Thyroid gland (tissue), 4 donors: ENCODE measurements around the gene AOC1. TPM values are rescaled to one million over a fixed set of nuclear protein-coding genes. Genes with fewer than 3 reads are reported as not detected.

Source experiments
- DNase-seq, 2 donors: peaks; one replicate each; pipeline ENCODE4 v3.0.0-alpha.2; 2019
- H3K27ac ChIP-seq, 3 donors: fragments of 200-600 bp; sonication (generic); 1 replicate in 2 of 3; 2 replicates in 1 of 3; pipeline ENCODE4 v1.5.1; 2016 to 2019; ENCODE audit warnings: mild to moderate bottlenecking in 1 of 3, moderate library complexity in 1 of 3
- H3K27me3 ChIP-seq: fragments of 200-600 bp; sonication (generic); one replicate; pipeline ENCODE4 v1.5.1; 2019
- H3K36me3 ChIP-seq, 2 donors: fragments of 200-600 bp; sonication (generic); one replicate each; pipeline ENCODE4 v1.5.1; 2016 to 2019
- H3K4me1 ChIP-seq, 2 donors: fragments of 200-600 bp; sonication (generic); one replicate each; pipeline ENCODE4 v1.5.1; 2017 to 2019
- H3K4me3 ChIP-seq, 3 donors: fragments of 200-600 bp; sonication (generic); replicated peaks in 1 of 3; 1 replicate in 2 of 3; 2 replicates in 1 of 3; pipeline ENCODE4 v1.5.1; 2016; ENCODE audit warnings: mild to moderate bottlenecking in 1 of 3
- H3K9me3 ChIP-seq: fragments of 200-600 bp; sonication (generic); one replicate; pipeline ENCODE4 v1.5.1; 2017
- CTCF ChIP-seq, 6 experiments: fragments of 200-600 bp in 3 of 6; fragments of 450-650 bp in 3 of 6; sonication (generic) in 3 of 6; IDR thresholded peaks; one replicate each; pipeline ENCODE4 v1.5.1; 2016 to 2019; ENCODE audit warnings: antibody characterized with exemption in 6 of 6, mild to moderate bottlenecking in 2 of 6, inconsistent platforms in 1 of 6, moderate library complexity in 1 of 6
- POLR2A ChIP-seq, 2 donors: fragments of 450-650 bp; IDR thresholded peaks; one replicate each; pipeline ENCODE4 v1.6.1; 2017; ENCODE audit warnings: antibody characterized with exemption in 2 of 2, mild to moderate bottlenecking in 2 of 2, moderate library complexity in 1 of 2
- WGBS, 2 donors: methylation state at CpG; one replicate each; pipeline ENCODE4 v1.1.5; 2017; 5-methylcytosine and 5-hydroxymethylcytosine counted together
- intact Hi-C: fragments of 100-400 bp; cut with DNase I; formaldehyde crosslinking; loops from one replicate; pipeline ENCODE4 v1.15.1; 2023
- total RNA-seq, 4 donors: library from RNA; depleted of rRNA; stranded (reverse); fragments of >200 nt; gene quantifications; one replicate each; pipeline ENCODE4 v1.2.3, GENCODE V29; 2016

Gene AOC1
- total RNA-seq, 4 donors from 2014 or later = 0.22 to 0.71 TPM; not detected in 2

DNA sequence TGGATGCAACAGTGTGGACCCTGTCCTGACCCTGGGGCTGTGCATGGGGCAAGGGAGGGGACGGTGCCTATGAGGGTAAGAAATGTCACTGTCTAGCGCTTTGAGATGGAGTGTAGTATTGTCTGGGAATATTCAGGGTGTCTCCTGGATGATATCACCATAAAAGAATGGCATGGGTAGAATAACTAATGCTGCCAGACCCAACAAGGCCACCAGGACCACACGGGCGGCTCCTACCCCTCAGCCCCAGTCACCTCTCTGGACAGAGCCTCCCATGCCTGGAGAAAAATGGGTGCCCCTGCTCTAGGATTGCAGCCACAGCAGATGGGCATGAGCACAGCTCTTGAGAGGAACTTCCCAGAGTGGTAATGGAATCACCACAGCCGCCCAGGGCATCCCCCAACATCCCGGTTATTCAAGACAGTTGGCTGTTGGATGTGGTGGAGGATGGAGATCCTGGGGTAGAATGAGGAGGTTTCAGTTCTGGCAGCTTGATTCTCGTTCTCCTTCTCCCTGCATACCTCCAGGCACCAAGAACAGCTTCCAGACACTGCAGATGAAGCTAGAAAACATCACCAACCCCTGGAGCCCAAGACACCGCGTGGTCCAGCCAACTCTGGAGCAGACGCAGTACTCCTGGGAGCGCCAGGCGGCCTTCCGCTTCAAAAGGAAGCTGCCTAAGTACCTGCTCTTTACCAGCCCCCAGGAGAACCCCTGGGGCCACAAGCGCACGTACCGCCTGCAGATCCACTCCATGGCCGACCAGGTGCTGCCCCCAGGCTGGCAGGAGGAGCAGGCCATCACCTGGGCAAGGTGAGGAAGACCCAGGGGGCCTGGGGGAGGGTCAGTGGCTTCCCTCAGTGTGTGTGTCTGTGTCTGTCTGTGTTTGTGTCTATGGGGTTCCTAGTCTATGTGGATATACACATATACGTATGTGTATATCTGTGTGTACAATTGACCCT lies 6.2 kb downstream of the AOC1 start:
- intact Hi-C loops = no loop called here
- WGBS, 2 donors = 91 to 92% methylated on average over 7 to 15 of the region's 18 CpGs
- Histone ChIP-seq H3K4me3 (no peak overlapping the region), H3K36me3 (no peaks in the 10 kb centered on the region), H3K27ac (no peak overlapping the region), H3K9me3 (no peaks in the 10 kb centered on the region), H3K4me1 (no peaks in the 10 kb centered on the region), H3K27me3 (no peaks in the 10 kb centered on the region)
- no peak for DNase-seq
- no peak for TF ChIP-seq CTCF (IDR thresholded peaks at IDR 0.05)
- TF ChIP-seq POLR2A (IDR thresholded peaks at IDR 0.05) = no peak

DNA sequence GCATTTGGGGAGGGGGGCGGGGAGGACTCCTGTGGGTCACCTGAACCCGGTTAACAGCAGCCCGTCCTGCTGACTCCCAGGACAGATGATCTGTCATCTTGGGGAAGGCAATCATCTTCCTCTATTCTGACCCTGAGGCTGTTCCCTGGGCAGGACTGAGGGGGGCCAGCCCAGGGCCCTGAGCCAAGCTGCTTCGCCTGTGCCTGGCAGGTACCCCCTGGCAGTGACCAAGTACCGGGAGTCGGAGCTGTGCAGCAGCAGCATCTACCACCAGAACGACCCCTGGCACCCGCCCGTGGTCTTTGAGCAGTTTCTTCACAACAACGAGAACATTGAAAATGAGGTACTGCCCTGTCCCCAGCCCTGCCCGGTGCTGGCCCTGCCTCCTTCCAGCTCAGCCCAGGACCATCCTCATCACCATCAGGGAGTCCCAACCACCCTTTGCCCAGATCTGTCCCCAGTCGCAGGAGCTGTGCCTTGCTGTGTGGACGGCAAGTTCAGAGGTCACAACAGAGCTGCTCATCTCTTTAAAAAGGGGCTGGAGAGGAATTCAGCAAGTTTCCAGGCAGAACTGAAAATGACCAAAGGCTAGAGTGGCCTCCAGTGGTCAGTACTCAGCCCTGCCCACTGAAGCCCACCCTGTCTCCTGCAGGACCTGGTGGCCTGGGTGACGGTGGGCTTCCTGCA lies 8.1 kb downstream of the AOC1 start:
- 70 to 84% methylated on average over 6 to 12 of the region's 14 CpGs for WGBS, 2 donors
- Histone ChIP-seq H3K27ac (no peak overlapping the region), H3K36me3 (no peaks in the 10 kb centered on the region), H3K27me3 (no peaks in the 10 kb centered on the region), H3K4me1 (no peaks in the 10 kb centered on the region), H3K4me3 (no peak overlapping the region), H3K9me3 (no peaks in the 10 kb centered on the region)
- no peak for DNase-seq
- intact Hi-C loops = no loop called here
- no peak for TF ChIP-seq CTCF (IDR thresholded peaks at IDR 0.05)
- TF ChIP-seq POLR2A (IDR thresholded peaks at IDR 0.05) = no peak

GRCh38 chr7:150860978-150861295 lies 8.6 kb downstream of the AOC1 start:
- Histone ChIP-seq H3K4me3 (no peak overlapping the region), H3K27me3 (no peaks in the 10 kb centered on the region), H3K27ac (no peak overlapping the region), H3K36me3 (no peaks in the 10 kb centered on the region), H3K9me3 (no peaks in the 10 kb centered on the region), H3K4me1 (no peaks in the 10 kb centered on the region)
- TF ChIP-seq POLR2A (IDR thresholded peaks at IDR 0.05) (no peak), CTCF (IDR thresholded peaks at IDR 0.05) (no peak)
- WGBS, 2 donors = 73 to 74% methylated on average over 9 of the region's 9 CpGs
- intact Hi-C loops = no loop called here
- DNase-seq = no peak

DNA sequence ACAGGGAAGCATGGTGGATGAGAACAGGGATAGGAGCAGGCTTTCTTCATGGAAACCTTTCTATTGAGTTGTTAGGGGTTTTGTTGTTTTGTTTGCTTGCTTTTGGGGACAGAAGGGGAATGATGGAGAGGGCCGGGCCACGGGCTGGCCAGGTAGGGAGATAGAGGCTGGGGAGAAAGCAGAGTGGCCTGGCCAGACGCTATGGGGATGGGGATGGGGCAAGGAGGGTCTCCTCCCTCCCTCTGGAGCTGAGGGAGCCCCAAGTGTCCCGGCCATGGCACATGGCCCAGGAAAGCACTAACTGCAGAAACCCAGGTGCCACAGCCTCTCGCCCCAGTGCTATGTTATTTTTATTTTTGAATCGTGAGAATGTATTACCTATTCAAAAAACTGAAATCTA lies 10.0 kb downstream of the AOC1 start:
- H3K27me3 ChIP-seq = no peaks in the 10 kb centered on the region
- no peaks in the 10 kb centered on the region for H3K9me3 ChIP-seq
- H3K4me1 ChIP-seq = no peaks in the 10 kb centered on the region
- 89 to 90% methylated on average over 6 of the region's 6 CpGs for WGBS, 2 donors
- DNase-seq = no peak
- no peaks in the 10 kb centered on the region for H3K36me3 ChIP-seq
- intact Hi-C loops = no loop called here
- TF ChIP-seq CTCF (IDR thresholded peaks at IDR 0.05) = no peak
- no peak for TF ChIP-seq POLR2A (IDR thresholded peaks at IDR 0.05)
- no peak overlapping the region for H3K27ac ChIP-seq
- no peak overlapping the region for H3K4me3 ChIP-seq

DNA sequence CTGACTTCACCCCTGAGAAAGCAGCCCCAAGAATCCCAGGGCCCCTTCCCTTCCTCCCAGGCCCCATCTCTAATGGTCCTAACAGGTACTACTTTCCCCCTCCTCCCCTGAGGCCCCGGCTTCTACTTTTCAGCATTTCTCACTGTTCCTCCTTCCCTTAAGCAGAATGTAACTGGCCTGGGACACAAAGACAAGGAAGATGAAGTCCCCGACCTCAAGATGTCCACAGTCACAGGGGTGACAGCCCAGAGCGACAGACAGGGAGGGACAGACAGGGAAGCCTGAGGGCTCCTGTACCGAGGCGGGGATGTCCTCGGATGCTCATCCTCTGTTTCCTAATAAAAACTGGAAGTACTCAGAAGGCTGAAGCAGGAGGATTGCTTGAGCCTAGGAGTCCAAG lies 11.6 kb downstream of the AOC1 start:
- no peak overlapping the region for H3K27ac ChIP-seq
- no peaks in the 10 kb centered on the region for H3K36me3 ChIP-seq
- H3K4me1 ChIP-seq = no peaks in the 10 kb centered on the region
- no peak for DNase-seq
- no peaks in the 10 kb centered on the region for H3K9me3 ChIP-seq
- intact Hi-C loops = no loop called here
- TF ChIP-seq POLR2A (IDR thresholded peaks at IDR 0.05) (no peak), CTCF (IDR thresholded peaks at IDR 0.05) (no peak)
- no peaks in the 10 kb centered on the region for H3K27me3 ChIP-seq
- WGBS, 2 donors = 75 to 93% methylated on average over 6 of the region's 6 CpGs
- H3K4me3 ChIP-seq = no peak overlapping the region
